Upper lobe of right lung (tissue), 1 donor: ENCODE measurements around the gene CST3. TPM values are rescaled to one million over a fixed set of nuclear protein-coding genes. Genes with fewer than 3 reads are reported as not detected.

Source experiments
- ATAC-seq: fragments of 200-7000 bp; cut with Tn5 transposase; one replicate; pipeline ENCODE4 v1.9.1; 2020; ENCODE audit warnings: mild to moderate bottlenecking, moderate library complexity
- DNase-seq: peaks from one replicate; pipeline ENCODE4 v3.0.0-alpha.2; 2020
- H3K27ac ChIP-seq: fragments of 200-600 bp; one replicate; pipeline ENCODE4 v1.8.0; 2022
- H3K27me3 ChIP-seq: fragments of 200-600 bp; one replicate; pipeline ENCODE4 v1.8.0; 2022; ENCODE audit warnings: mild to moderate bottlenecking
- H3K36me3 ChIP-seq: fragments of 200-600 bp; one replicate; pipeline ENCODE4 v1.8.0; 2022
- H3K4me1 ChIP-seq: fragments of 200-600 bp; one replicate; pipeline ENCODE4 v1.8.0; 2022
- H3K4me3 ChIP-seq: fragments of 200-600 bp; one replicate; pipeline ENCODE4 v1.8.0; 2022; ENCODE audit warnings: mild to moderate bottlenecking
- H3K9me3 ChIP-seq: fragments of 200-600 bp; one replicate; pipeline ENCODE4 v1.8.0; 2022
- intact Hi-C: fragments of 100-400 bp; cut with DNase I; formaldehyde crosslinking; loops from one replicate; pipeline ENCODE4 v1.11.0; 2022
- total RNA-seq: library from RNA; stranded (reverse); fragmentation: NEBNext Ultra II Directional; extraction: Animal tissue kit (Norgen Biotek cat#: 25700); gene quantifications from one replicate; pipeline ENCODE4 v1.2.1, GENCODE V29; 2021
- TF ChIP-seq, protein P1 (sequence below): fragments of 200-600 bp; IDR thresholded peaks from one replicate; pipeline ENCODE4 v1.8.0; 2022; ENCODE audit warnings: antibody characterized with exemption
- donor health status: DM: no; HTN: yes; CAD: no; lungs with severe emphysema.

CST3 gene
- total RNA-seq, 1 donor from 2014 or later, result 666 TPM

- DNase-seq, result no peak
- no peaks in the 10 kb centered on the region for H3K27me3 ChIP-seq
- H3K9me3 ChIP-seq, result no peaks in the 10 kb centered on the region
- ATAC-seq, result no peak
- no peak overlapping the region for H3K27ac ChIP-seq
- H3K4me1 ChIP-seq, result no peaks in the 10 kb centered on the region
- TF ChIP-seq, protein P1, sequence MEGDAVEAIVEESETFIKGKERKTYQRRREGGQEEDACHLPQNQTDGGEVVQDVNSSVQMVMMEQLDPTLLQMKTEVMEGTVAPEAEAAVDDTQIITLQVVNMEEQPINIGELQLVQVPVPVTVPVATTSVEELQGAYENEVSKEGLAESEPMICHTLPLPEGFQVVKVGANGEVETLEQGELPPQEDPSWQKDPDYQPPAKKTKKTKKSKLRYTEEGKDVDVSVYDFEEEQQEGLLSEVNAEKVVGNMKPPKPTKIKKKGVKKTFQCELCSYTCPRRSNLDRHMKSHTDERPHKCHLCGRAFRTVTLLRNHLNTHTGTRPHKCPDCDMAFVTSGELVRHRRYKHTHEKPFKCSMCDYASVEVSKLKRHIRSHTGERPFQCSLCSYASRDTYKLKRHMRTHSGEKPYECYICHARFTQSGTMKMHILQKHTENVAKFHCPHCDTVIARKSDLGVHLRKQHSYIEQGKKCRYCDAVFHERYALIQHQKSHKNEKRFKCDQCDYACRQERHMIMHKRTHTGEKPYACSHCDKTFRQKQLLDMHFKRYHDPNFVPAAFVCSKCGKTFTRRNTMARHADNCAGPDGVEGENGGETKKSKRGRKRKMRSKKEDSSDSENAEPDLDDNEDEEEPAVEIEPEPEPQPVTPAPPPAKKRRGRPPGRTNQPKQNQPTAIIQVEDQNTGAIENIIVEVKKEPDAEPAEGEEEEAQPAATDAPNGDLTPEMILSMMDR, result no peak
- no peaks in the 10 kb centered on the region for H3K36me3 ChIP-seq
- intact Hi-C loops, result no loop called here
- no peak overlapping the region for H3K4me3 ChIP-seq
Observed at GRCh38 chr20:23612396-23612795, 25.4 kb downstream of the CST3 start.

- intact Hi-C loops, result no loop called here
- Histone ChIP-seq H3K4me1 (no peaks in the 10 kb centered on the region), H3K27me3 (no peaks in the 10 kb centered on the region), H3K4me3 (no peak overlapping the region), H3K36me3 (no peaks in the 10 kb centered on the region), H3K27ac (no peak overlapping the region), H3K9me3 (no peaks in the 10 kb centered on the region)
- TF ChIP-seq, protein P1, result no peak
- DNase-seq (no peak), ATAC-seq (no peak)
Observed at GRCh38 chr20:23609486-23610109, 28.2 kb downstream of the CST3 start.

GRCh38 chr20:23608251-23608846 lies 29.4 kb downstream of the CST3 start:
- Histone ChIP-seq H3K27ac (no peak overlapping the region), H3K36me3 (no peaks in the 10 kb centered on the region), H3K4me3 (no peak overlapping the region), H3K4me1 (no peaks in the 10 kb centered on the region), H3K9me3 (no peaks in the 10 kb centered on the region), H3K27me3 (no peaks in the 10 kb centered on the region)
- no peak for ATAC-seq
- TF ChIP-seq, protein P1, result no peak
- no peak for DNase-seq
- intact Hi-C loops, result no loop called here

DNA sequence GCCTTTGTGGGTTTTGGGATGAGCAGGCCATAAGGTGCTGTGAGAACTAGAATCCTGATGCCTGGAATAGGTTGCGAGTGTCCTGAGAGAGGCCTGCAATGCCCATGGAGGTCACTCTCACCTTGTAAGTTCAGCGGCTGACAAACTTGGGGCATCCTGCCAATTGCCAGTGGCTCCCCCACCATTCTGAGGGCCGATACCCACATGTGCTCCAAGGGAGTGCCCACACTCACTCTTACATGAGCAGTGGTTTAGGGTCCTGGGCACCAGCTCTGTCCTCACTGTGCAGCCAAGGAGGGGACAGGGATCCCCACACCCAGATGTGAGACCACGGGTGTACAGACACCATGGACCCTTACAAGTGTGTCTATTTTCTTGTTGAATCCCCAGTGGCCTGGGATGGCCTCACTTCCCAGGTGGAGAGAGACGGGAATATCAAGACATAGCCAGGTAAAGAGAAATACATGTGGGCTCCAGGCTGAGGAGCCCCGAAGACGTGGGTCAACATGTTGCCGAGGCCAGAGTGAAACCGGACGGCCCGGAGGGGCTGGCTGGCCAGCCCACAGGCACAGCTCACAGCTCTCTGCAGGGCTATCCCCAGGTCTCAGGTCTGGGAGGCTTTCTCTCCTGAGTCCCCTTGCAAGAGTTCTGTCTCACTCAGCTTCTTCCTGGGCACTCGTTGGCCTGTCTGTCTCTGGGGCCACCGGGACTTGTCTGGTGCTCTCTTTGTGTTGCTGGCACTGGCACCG lies 30.1 kb downstream of the CST3 start:
- no peak for DNase-seq
- no peak for ATAC-seq
- Histone ChIP-seq H3K9me3 (no peaks in the 10 kb centered on the region), H3K36me3 (no peaks in the 10 kb centered on the region), H3K4me3 (no peak overlapping the region), H3K4me1 (no peaks in the 10 kb centered on the region), H3K27me3 (no peaks in the 10 kb centered on the region), H3K27ac (no peak overlapping the region)
- intact Hi-C loops, result no loop called here
- TF ChIP-seq, protein P1, result no peak

GRCh38 chr20:23606652-23607049 lies 31.1 kb downstream of the CST3 start:
- H3K27me3 ChIP-seq, result no peaks in the 10 kb centered on the region
- TF ChIP-seq, protein P1, result peak; percentile 89
- H3K4me3 ChIP-seq, result no peak overlapping the region
- H3K4me1 ChIP-seq, result no peaks in the 10 kb centered on the region
- ATAC-seq (peak; percentile 93), DNase-seq (peak; percentile 88)
- no peaks in the 10 kb centered on the region for H3K9me3 ChIP-seq
- no peaks in the 10 kb centered on the region for H3K36me3 ChIP-seq
- no peak overlapping the region for H3K27ac ChIP-seq
- intact Hi-C loops, result no loop called here
